ENCODE measurements around the gene CTNNA3. TPM values are rescaled to one million over a fixed set of nuclear protein-coding genes. Genes with fewer than 3 reads are reported as not detected.

The CTNNA3 gene
- total RNA-seq, 4 donors from 2014 or later = 0.47 to 3.3 (median 0.80) TPM; not detected in 1

- Histone ChIP-seq H3K36me3 (no peaks in the 10 kb centered on the region), H3K4me3 (no peak overlapping the region), H3K27ac (no peak overlapping the region), H3K4me1 (no peaks in the 10 kb centered on the region), H3K9me3 (no peaks in the 10 kb centered on the region), H3K27me3 (no peaks in the 10 kb centered on the region)
- no peak for DNase-seq
- TF ChIP-seq POLR2A (IDR thresholded peaks at IDR 0.05) = no peak
- TF ChIP-seq, protein P1, sequence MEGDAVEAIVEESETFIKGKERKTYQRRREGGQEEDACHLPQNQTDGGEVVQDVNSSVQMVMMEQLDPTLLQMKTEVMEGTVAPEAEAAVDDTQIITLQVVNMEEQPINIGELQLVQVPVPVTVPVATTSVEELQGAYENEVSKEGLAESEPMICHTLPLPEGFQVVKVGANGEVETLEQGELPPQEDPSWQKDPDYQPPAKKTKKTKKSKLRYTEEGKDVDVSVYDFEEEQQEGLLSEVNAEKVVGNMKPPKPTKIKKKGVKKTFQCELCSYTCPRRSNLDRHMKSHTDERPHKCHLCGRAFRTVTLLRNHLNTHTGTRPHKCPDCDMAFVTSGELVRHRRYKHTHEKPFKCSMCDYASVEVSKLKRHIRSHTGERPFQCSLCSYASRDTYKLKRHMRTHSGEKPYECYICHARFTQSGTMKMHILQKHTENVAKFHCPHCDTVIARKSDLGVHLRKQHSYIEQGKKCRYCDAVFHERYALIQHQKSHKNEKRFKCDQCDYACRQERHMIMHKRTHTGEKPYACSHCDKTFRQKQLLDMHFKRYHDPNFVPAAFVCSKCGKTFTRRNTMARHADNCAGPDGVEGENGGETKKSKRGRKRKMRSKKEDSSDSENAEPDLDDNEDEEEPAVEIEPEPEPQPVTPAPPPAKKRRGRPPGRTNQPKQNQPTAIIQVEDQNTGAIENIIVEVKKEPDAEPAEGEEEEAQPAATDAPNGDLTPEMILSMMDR (IDR thresholded peaks at IDR 0.05) = no peak
Measured at GRCh38 chr10:66927251-66927935, 768.6 kb downstream of the CTNNA3 start.

DNA sequence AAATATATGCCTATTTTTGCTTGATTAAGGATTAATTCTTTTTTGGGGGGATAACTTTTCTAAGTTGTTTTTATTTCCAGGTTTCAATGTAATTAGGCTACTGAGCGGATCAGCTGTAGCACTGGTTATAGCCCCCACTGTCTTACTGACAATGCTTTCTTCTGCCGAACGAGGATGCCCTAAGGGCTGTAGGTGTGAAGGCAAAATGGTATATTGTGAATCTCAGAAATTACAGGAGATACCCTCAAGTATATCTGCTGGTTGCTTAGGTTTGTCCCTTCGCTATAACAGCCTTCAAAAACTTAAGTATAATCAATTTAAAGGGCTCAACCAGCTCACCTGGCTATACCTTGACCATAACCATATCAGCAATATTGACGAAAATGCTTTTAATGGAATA is 769.2 kb downstream of the CTNNA3 start:
- H3K27ac ChIP-seq = no peak overlapping the region
- H3K4me1 ChIP-seq = no peaks in the 10 kb centered on the region
- H3K36me3 ChIP-seq = no peaks in the 10 kb centered on the region
- DNase-seq = no peak
- H3K27me3 ChIP-seq = no peaks in the 10 kb centered on the region
- no peak overlapping the region for H3K4me3 ChIP-seq
- H3K9me3 ChIP-seq = no peaks in the 10 kb centered on the region
- TF ChIP-seq, protein P1 (IDR thresholded peaks at IDR 0.05) = no peak
- TF ChIP-seq POLR2A (IDR thresholded peaks at IDR 0.05) = no peak

- no peaks in the 10 kb centered on the region for H3K4me1 ChIP-seq
- no peak within 1 kb of the TSS for H3K27ac ChIP-seq
- DNase-seq = peak in 2 of 3 donors; percentile 49 to 55
- TF ChIP-seq, protein P1 (IDR thresholded peaks at IDR 0.05) = peak in 4 of 6 experiments; percentile 37 to 68 (median 64)
- TF ChIP-seq POLR2A (IDR thresholded peaks at IDR 0.05) = no peak
- H3K27me3 ChIP-seq = no peaks in the 10 kb centered on the region
- no peak within 1 kb of the TSS for H3K4me3 ChIP-seq
- H3K36me3 ChIP-seq = no peaks in the 10 kb centered on the region
- H3K9me3 ChIP-seq = no peaks in the 10 kb centered on the region
Measured at GRCh38 chr10:66925896-66926715, 769.9 kb downstream of the CTNNA3 start, which contains the start of gene LRRTM3. Gene LRRTM3, plus strand, starts transcription at chr10:66926036.

GRCh38 chr10:66925373-66925772 is 770.6 kb downstream of the CTNNA3 start:
- no peak for DNase-seq
- no peaks in the 10 kb centered on the region for H3K4me1 ChIP-seq
- no peaks in the 10 kb centered on the region for H3K9me3 ChIP-seq
- no peak overlapping the region for H3K4me3 ChIP-seq
- H3K27me3 ChIP-seq = no peaks in the 10 kb centered on the region
- TF ChIP-seq POLR2A (IDR thresholded peaks at IDR 0.05) = no peak
- TF ChIP-seq, protein P1 (IDR thresholded peaks at IDR 0.05) = no peak
- no peaks in the 10 kb centered on the region for H3K36me3 ChIP-seq
- no peak overlapping the region for H3K27ac ChIP-seq

DNA sequence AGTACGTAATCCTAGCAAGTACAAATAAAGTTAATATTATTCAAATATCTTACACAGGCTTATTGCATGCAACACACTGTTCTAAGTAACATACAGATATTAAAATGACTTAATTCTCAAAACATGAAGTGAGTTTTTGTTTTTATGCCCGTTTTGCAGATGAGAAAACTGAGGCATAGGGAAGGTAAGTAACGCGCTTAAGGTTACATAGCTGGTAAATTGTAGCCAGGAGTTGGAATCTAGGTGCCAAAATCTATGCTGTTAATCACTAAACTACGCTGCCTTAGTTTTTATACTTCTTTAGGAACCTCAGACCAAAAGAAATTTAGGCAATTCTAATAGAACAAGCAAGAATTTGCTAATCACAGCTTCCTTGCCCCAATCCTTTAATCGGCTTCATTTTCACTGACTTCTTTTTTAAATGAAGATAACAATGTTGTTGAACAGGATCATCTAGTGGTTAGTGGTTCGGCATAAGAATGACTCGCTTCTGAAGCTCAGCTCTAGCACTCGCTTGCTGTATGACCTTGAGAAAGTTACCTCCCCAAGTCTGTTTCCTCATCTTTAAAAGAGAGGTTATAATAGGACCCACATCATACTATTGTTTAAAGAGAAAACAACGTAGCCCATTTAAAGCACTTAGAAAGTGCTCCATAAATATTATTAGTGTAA is 771.2 kb downstream of the CTNNA3 start:
- Histone ChIP-seq H3K9me3 (no peaks in the 10 kb centered on the region), H3K4me1 (no peaks in the 10 kb centered on the region), H3K27ac (no peak overlapping the region), H3K27me3 (no peaks in the 10 kb centered on the region), H3K36me3 (no peaks in the 10 kb centered on the region), H3K4me3 (no peak overlapping the region)
- TF ChIP-seq POLR2A (IDR thresholded peaks at IDR 0.05) = no peak
- TF ChIP-seq, protein P1 (IDR thresholded peaks at IDR 0.05) = no peak
- DNase-seq = no peak
